HEK293T (cell line): ENCODE data around the gene NAMPT.

Source experiments
- ARNT ChIP-seq: fragments of 450-650 bp; IDR thresholded peaks from 2 replicates; pipeline ENCODE4 v1.6.1; 2017; ENCODE audit warnings: mild to moderate bottlenecking
- BHLHE40 ChIP-seq: fragments of 450-650 bp; IDR thresholded peaks from 2 replicates; pipeline ENCODE4 v1.6.1; 2016; ENCODE audit warnings: mild to moderate bottlenecking, moderate library complexity, borderline replicate concordance
- ELF4 ChIP-seq: fragments of 450-650 bp; IDR thresholded peaks from 2 replicates; pipeline ENCODE4 v1.6.1; 2017; ENCODE audit warnings: antibody characterized with exemption
- FOXK2 ChIP-seq: fragments of 450-650 bp; IDR thresholded peaks from 2 replicates; pipeline ENCODE4 v1.6.1; 2016; ENCODE audit warnings: mild to moderate bottlenecking
- FOXM1 ChIP-seq: fragments of 450-650 bp; IDR thresholded peaks from 2 replicates; pipeline ENCODE4 v1.6.1; 2017; ENCODE audit warnings: mild to moderate bottlenecking, borderline replicate concordance
- HDGF ChIP-seq: fragments of 450-650 bp; IDR thresholded peaks from 2 replicates; pipeline ENCODE4 v1.6.1; 2017; ENCODE audit warnings: antibody characterized with exemption, borderline replicate concordance
- LEF1 ChIP-seq: fragments of 450-650 bp; IDR thresholded peaks from 2 replicates; pipeline ENCODE4 v1.6.1; 2017; ENCODE audit warnings: mild to moderate bottlenecking, borderline replicate concordance
- NFRKB ChIP-seq: fragments of 450-650 bp; IDR thresholded peaks from 2 replicates; pipeline ENCODE4 v1.6.1; 2016; ENCODE audit warnings: mild to moderate bottlenecking, moderate library complexity
- PKNOX1 ChIP-seq: fragments of 450-650 bp; IDR thresholded peaks from 2 replicates; pipeline ENCODE4 v1.6.1; 2016
- SP1 ChIP-seq: fragments of 450-650 bp; IDR thresholded peaks from 2 replicates; pipeline ENCODE4 v1.6.1; 2017
- SUZ12 ChIP-seq: fragments of 450-650 bp; IDR thresholded peaks from 2 replicates; pipeline ENCODE4 v1.6.1; 2016; ENCODE audit warnings: mild to moderate bottlenecking
- TARDBP ChIP-seq: fragments of 450-650 bp; IDR thresholded peaks from 2 replicates; pipeline ENCODE4 v1.6.1; 2016

- TF ChIP-seq LEF1 (no peak), FOXK2 (no peak), ARNT (no peak), PKNOX1 (no peak), SP1 (no peak), TARDBP (no peak), BHLHE40 (no peak), SUZ12 (no peak), ELF4 (no peak), FOXM1 (no peak), HDGF (no peak), NFRKB (no peak)
Observed at GRCh38 chr7:106203473-106203872, 81.3 kb downstream of the NAMPT start.
